NCI-H2196 treated with DMSO at 0.1 percent for 48 hours (cell line): ENCODE measurements around the gene SLIT3.
"Not testable (repeated sequence)": the region's sequence is repeated elsewhere in the genome, so short reads cannot be mapped to it uniquely, and the experiment has no call there.

Experiments
- DNase-seq: peaks from one replicate; lab custom pipeline; 2025; ENCODE audit not compliant: unreplicated experiment; lab: John Stamatoyannopoulos, UW

Gene SLIT3

DNA sequence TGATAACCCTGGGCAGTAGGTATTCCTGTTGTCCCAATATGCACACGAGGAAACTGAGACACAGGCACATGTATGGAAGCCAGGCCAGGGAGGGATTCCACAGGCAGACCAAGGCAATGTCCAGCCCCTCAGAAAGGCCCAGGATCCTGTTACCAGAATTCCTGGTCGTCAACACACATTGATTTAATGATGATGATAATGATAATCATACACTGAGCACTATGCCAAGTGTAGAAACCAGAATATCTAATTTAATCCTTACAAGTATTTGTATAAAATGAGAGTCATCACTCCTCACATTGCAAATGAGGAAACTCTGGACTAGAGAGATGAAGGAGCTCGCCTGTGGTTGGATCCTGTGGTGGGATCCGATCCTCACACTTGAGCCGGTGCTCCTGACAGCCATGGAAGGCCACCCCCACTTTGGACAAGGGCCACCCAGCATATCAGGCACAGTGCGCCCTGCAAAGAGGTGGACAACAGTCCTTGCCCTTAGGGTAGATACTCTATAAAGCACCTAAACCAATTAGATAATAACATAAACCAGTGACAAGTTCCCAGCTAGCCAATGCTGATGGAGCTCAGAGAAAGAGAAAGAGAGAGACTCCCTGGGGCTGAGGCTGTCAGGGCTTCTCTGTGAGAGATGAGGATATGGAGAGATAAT is 185.3 kb downstream of the SLIT3 start:
- no peak for DNase-seq

DNA sequence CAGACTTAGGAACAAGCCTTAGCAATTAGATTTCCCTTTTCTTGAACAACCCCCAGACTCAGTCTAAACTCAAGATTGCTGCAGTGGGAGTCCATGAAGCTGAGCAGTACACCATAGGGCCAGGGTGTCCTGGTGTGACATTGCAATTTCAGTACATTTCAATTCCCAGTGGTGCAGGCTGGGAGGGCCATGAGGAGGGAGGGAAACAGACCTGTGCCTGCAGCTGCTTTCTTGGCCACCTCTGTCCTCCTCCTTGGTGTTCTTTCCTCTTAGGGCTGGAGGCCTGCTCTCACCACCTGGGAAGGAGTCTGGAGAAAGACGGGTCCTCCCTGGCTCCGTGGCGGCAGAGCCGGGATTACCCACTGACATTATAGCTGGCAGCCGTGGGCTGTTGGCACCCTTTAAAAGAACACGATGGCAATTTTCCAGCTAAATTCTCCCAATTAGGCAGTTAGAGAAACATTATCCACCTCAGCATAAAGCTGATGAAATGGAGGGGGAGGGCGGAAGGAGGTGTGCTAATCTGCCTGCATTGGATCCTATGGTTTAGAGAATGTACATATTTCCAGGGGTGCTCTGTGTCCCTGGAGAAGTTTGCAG is 186.4 kb downstream of the SLIT3 start:
- DNase-seq, result no peak

DNA sequence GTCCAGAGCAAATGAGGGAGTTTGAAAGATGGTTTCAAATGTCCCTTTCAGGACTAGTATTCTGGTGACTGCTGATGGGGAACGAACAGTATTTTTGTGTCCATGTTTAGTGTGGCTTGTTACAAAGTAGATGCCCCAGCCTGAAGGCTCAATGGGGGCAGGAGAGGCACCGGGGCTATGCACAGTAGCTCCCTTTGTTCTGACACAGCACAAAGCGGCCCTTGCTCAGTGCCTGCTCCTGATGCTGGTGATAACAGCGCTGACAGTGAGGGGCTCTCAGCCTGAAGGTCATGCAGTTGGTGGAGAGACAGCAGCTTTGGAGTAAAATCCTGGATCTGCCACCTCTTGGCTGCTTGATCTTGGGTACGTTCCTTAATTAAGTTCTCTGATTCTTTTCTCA is 188.9 kb downstream of the SLIT3 start:
- no peak for DNase-seq

DNA sequence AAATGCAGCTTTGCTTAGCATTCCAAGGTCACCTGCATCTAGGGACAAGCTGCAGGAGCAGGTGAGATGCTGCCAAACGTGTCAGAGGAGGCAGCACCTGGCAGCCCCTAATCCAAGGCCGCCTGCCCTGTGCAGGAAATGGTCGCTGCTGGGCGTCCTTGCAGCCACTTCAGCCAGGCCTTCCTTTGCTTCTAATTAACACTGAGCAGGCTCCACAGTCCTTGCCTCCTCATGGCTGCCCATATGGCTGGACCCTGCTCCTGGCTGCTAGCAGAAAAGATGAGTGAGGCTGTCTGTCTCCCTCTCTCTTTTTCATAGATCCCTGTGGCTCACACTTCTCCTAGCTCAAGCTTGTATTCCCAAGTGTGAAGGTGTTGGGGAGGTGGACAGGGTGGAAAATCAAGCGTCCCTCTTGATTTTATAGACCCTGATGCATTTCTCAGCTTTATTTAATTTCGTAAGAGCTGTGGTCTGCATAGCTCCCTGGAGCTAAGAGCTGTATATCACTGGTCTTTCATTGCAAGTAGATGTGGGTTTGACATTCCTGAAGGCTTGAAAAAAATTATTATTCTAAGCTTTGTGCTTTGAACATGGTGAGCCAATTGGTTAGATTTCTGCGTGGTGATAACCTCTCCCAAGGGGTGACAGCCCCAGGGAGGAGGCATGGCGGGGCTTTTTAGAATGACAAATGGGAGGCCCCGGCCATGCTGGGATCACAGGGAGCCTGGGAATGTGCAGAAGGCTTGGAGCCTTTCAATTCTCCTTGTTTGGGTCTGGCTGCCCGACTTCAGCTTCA is 193.8 kb downstream of the SLIT3 start:
- no peak for DNase-seq

DNA sequence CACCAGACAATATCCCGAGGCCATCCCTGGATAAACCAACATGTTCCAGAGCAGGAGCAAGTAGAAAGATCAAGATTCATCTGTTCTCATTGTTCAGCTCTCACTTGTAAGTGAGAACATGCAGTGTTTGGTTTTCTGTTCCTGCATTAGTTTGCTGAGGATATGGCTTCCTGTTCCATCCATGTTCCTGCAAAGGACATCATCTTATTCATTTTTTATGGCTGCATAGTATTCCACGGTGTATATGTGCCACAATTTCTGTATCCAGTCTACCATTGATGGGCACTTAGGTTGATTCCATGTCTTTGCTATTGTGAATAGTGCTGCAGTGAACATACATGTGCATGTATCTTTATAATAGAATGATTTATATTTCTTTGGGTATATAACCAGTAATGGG is 195.4 kb downstream of the SLIT3 start:
- DNase-seq, result not testable (repeated sequence)

DNA sequence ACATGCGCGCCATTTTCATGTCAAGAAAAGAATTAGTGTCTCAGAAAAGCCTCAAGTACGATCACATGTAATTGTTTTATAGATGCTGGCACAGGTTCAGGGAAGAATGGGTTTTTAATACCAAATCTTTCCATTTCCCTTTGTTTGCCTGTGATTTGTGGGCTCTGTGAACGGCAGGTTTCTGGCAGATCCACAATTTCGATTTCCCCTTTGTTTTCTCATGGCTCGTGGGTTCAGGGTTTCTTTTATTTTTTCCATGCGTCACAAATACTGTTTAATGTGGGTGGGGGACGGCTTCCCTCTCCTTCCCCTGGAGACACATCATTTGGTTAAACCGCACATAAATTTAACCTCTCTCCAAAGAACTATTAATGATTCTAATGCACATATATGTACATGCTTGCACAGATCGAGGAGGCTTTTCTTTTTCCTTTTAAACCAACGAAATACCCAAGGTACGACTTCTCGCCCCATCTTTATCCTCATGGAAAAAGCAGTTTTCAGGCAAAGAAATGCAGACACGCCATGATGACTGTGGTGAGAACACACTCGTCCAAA is 195.9 kb downstream of the SLIT3 start:
- DNase-seq, result no peak

DNA sequence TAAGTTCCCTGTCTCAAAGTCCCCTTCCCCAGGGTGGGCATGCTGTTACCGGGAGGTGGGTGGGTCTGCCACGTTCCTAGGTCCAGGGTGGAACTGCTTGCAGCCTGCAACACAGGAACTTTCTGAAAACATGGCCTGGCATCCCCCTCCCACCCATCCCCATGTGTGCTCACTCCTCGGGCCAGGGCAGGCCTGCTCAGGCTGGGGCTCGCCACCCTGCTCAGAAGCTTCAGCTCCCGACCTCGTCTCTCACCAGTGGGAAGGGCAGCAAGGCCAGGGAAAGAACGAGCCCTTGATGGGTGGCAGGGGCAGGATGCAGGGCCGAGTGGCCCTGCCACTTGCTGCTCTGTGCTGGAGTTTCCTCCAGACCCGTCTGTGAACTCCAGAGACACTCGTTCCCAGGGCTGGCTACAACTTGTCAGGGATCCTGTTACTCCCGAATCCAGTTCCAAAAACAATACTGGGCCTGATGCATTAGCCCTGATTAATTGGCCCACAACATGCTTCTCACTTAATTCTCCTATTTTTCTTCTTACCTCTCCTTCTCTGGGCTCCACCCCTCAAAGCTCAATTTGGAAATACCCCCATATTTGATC is 197.3 kb downstream of the SLIT3 start:
- no peak for DNase-seq

DNA sequence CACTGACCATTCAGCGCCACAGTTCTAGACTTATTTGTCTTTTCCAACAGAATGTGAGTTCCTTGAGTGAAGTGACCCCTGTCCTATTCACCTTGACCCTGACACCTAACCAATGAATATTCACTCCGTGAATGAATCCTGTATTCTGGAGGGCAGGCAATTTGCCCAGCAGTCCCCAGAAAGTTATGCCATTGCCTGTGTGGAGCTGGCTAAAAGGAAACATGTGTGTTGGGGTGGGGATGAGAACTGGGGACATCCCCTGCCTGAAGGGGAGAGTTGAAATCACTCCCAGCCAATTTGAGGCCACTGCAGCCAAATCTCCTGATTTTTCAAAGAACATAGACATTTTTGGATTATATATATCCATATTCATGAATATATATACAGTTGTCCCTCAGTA is 199.0 kb downstream of the SLIT3 start:
- DNase-seq, result no peak

DNA sequence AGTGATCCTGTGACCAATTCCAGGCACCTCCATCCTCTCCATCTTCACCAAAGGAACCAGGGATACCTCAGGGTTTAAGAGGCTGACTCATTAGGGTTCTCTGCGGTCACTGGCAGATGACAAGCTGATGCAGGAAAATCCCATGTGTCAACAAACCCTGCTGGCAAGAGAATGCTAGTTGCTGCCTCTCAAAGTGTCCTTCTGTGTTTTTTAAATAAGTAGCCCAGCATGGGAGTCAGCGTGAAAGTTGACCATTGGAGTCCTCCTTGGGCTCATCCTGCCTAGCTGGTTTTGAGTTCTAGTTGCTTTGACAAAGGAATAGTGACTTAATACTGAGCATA is 200.2 kb downstream of the SLIT3 start:
- no peak for DNase-seq

DNA sequence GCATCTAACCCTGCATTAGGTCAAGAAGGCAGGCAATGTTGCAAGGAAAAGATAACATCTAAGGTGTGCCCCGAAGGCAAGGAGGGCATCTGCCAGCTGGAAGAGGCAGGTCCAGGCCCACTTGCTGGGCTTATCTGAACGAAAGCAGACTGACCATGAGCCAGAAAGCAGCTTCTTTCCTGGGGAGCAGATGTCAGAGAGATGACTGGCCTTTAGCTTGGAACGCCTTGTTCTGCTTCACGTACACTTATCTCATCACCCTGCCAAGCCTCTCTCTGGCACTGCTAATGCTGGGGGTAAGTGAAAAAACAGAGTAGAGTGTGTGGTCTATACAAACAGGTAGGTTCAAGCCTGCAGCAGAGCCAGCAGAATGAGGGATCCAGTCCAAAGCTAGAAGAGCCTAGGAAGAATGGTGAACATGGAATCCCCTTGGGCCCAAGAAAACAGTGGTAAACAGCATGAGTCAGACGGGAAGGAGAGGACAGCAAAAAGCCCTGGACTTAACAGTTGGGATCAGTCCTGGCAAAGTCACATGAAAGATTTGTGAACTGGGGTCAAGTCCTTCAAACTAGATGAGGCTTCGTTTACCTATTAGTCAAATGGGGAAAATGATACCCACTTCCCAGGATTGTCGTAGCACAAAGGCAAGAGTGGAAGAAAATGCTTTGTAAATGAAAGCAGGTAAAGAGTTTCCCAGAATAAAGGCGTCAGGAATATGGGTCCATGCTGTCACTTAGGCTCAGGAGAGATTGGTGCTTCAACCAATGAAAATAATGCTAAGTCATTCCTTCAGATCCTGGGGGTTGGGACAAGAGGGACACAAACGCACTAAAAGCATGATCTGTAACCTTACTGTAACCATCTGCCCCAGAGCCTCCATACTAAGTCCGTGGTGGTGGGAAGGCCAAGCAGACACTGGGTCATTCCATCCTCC is 200.9 kb downstream of the SLIT3 start:
- DNase-seq, result no peak

DNA sequence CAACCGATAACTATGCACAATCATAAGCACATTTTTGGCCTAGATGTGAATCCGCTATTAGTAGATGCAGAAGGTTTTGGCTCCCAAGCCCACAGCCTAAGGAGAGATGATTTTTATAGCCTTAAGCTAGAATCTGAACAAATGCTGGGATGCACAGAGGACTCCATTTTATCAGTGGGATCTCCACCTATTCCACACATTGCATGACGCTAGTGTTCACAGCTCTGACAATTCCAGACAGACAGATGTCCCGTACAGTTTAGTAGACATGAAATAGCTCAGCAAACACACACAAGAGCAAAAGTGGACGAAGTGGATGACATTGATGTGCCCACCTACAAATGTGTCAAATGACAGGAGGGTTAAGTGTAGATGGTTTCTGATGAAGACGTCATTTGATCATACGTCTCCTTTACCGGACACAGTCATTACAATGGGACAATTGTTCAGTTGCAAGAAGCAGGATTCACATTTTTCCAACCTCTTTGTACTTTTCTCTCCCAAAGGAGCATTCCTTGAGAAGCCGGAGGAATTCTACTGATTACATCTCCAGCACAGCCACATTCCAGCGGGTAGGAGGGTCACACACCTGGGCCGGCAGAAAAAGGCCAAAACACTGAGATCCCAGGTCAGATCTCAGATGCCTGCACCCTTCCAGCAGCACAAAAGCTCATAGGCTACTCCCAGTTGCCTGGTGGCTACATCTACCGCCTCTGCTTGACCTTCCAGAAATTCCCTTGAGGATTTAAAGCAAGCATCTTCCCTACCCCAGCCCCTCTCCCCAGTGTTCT is 202.4 kb downstream of the SLIT3 start:
- no peak for DNase-seq

DNA sequence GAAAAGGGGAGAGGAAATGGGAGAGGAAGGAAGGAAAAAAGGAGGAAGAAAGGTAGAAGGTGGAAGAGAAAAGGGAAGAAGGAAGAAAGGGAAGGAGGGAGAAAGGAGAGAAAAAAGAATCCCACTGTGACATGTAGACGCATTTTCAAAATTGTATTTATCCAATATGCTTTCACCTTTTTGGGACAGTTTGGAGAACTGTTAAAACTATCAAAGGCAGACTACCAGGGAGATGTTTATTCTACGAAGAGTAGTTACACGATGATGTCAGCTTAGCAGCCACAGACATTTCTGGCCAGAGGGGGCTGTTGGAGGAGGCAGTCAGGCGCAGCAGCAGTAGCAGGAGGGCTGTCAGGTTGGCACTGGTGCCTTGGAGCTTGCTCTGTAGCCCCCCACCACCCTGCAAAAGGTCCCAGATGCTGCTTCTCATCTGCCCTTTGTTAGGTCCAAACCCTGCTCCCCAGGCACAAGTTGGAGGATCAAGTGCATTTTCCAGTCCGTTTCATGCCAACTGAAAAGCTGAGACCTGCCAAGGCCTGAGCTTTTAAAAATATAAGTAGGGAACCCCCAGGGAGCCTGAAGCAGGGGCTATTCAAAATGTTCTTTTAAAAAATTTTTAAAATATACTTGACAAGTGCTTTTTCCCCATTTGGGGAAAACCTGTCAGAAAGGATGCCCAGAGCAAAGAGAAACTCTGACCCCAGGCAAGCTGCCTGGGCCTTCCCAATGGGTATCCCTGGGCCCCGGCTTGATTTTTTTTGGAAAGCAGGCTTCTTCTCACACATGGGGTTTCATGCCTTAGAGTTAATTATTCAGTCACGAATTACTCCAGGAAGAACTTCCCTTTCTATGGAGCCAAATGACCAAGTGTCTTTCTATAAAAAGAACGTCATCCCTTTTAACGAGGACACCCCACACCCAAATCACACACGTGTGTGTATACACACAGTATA is 203.3 kb downstream of the SLIT3 start:
- DNase-seq, result no peak

DNA sequence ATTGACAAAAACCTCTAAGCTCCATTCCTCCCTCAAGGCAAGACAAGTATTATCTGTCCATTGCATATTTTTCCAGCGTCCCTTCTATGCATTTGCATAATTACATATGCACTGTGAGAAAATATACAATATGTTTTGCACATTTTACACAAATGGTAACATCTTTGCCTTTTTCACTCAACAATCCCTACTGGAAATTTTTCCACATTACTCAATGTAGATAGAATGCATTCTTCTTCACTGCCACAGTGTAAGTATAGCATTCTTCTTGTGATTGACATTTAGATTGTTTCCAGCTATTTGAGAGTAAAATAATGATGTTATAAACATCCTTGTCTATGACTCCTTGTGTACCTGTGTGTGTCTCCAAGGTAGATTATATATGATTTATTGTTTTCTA is 205.0 kb downstream of the SLIT3 start:
- no peak for DNase-seq

DNA sequence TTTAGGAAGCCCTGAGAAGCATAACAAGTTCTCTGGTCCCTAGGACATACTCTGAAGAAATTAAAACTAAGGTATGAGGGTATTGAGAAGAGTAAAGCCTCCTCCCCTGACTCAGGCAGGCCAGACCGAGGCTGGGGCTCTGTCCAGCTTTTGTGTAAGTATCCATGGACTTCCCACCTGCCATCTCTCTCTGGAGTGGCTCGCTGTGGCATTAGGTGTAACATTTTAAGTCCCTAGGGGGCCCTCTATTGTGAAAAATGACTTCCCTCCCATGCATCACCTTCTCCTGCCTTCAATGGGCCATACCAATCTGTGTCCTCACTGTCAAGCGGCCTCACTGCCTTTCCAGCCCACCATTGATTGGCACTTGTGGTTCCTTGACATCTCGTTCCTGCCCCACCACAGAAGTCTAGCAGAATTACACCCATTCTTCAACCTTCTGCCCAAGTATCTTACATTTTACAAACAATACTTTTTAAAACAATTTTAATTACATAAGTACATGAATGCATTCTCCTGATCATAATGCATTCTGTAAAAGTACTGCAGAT is 205.5 kb downstream of the SLIT3 start:
- DNase-seq, result no peak

DNA sequence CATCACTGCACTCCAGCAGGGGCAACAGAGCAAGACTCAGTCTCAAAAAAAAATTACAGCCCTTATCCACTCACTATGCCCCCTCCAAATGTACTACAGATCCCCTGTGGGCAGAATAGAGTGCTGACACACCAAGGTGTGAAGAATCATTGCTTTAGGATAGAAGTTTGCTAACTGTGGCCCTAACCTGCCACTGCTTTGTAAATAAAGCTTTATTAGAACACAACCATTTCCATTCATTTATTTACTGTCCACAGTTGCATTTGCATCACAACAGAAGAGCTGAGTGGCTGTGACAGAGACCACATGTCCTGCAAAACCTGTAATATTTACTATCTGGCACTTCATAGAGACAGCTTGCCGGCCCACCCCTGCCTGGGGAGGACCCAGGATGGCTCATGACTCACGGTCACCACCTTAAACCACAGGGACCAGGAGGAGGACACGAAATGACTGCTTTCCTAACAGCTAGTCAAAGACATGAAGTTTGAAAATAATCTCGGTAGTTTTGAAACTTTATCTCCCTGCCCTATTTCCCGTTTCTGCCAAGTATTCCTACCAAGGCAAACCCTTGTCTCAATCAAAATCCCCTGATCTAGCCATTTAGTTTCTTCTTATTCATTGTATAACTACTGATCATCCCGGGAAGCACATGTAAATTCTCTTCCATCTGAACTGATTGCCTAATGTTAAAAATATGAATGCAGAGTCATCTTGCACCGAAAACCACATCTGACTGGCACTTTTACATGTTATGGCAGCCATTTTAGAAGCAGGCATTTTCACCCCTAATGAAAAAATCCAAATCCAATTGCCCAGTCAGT is 206.1 kb downstream of the SLIT3 start:
- DNase-seq, result no peak

DNA sequence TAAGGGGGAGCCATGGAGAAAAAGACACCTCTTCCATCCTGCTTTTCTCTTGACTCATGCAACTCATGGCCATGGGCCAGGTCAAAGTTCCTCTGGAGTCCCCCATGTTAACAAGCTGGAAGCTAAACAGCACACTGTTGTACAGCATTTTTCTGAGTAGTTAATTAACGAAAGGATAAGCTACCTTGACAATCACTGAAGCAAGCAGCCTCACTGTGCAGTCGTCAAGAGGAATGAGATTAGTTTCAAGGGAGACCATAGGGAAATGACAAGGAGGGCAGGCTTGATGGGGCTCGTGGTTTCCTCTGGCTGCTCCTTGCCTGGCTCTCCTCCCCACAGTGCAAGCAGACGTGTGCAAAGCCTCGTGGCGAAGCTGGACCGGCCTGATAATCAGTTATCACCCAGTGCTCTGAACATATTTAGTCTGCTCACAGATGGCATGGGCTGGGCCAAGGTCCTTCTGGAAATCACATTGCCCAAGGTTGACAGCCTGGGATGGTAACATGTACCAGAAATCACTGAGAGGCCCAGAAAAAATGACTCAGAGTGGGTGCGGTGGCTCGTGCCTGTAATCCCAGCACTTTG is 209.5 kb downstream of the SLIT3 start:
- no peak for DNase-seq

DNA sequence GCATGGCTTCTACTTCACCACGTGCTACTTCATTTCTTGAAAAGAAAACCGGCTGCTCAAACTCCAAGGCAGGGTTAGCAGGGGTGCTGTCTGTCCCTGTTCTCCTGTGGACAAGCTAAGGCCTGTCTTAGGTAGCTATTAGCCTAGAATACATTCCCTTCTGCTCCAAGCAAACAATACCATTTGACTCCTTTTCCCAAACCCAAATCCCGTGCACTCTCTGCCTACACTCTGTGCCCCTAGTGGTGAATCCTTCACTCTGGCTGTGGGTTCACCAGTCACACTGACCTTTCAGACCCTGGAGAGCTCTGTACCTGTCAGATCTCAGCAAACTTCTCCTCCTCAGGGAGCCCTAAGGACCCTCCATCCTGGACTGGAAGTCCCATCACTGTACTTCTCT is 211.6 kb downstream of the SLIT3 start:
- DNase-seq, result no peak
